Muscle of leg (tissue), 11 donors: Measurements from ENCODE around the gene NUP50. TPM values are rescaled to one million over a fixed set of nuclear protein-coding genes. Genes with fewer than 3 reads are reported as not detected.

Experiments
- DNase-seq: peaks from one replicate; pipeline ENCODE4 v3.0.0; 2013
- H3K27ac ChIP-seq: one replicate; pipeline ENCODE4 v1.5.1; 2013; ENCODE audit warnings: mild to moderate bottlenecking, low read length, control low read depth
- H3K27me3 ChIP-seq: one replicate; pipeline ENCODE4 v1.6.1; 2013; ENCODE audit warnings: low read length; ENCODE audit not compliant: control insufficient read depth, insufficient read depth
- H3K36me3 ChIP-seq: one replicate; pipeline ENCODE4 v1.6.1; 2013; ENCODE audit warnings: low read length; ENCODE audit not compliant: control insufficient read depth, insufficient read depth
- H3K4me1 ChIP-seq: one replicate; pipeline ENCODE4 v1.6.1; 2013; ENCODE audit warnings: low read length; ENCODE audit not compliant: control insufficient read depth, insufficient read depth
- H3K4me3 ChIP-seq: one replicate; pipeline ENCODE4 v1.5.1; 2013; ENCODE audit warnings: low read length, control low read depth
- H3K9me3 ChIP-seq: replicated peaks from 2 replicates; pipeline ENCODE4 v1.6.1; 2013; ENCODE audit warnings: low read depth, low read length; ENCODE audit not compliant: control insufficient read depth
- WGBS: methylation state at CpG from one replicate; pipeline ENCODE4 v1.1.5; 2013; ENCODE audit warnings: missing lambda C conversion rate; ENCODE audit not compliant: insufficient coverage; 5-methylcytosine and 5-hydroxymethylcytosine counted together
- polyA plus RNA-seq, 8 donors: library from polyadenylated mRNA; unstranded; fragments of 120-200 nt; gene quantifications; one replicate each; pipeline versions ENCODE4 v1.2.1 to v1.2.3, GENCODE V29; 2013; ENCODE audit warnings: inconsistent platforms in 1 of 8, low replicate concordance in 1 of 8; ENCODE audit not compliant: insufficient read length in 8 of 8, insufficient read depth in 1 of 8
- total RNA-seq: library from RNA; stranded (reverse); fragments of 120-200 nt; gene quantifications from one replicate; pipeline ENCODE4 v1.2.4, GENCODE V29; 2013

The NUP50 gene
- total and polyA plus RNA-seq, 9 donors, result 16.9 to 28.5 (median 21.2) TPM

DNA sequence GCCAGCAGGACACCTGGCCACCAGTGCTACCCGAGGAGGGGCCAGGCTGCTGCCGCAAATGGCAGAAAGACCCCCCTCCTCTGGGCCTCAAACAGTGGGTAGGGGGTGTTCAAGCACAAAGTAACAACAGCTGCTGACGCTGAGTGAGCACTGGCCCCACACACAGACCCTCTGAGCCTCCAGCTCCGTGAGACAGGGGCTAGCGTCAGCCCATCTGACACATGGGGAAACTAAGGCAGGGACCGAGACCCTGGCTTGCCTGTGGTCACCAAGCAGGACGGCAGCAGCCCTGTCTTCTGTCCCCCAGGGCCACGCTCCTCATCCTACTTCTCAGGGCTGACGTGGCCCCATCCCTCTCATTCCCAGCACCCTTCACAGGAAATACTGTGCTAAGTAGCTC is 36.5 kb downstream of the NUP50 start:
- no peak for DNase-seq
- H3K9me3 ChIP-seq, result no peaks in the 10 kb centered on the region
- H3K27me3 ChIP-seq, result no peaks in the 10 kb centered on the region
- H3K4me3 ChIP-seq, result no peak overlapping the region
- H3K4me1 ChIP-seq, result peaks cover 10% of the 10 kb centered on the region
- 88% methylated on average over 6 of the region's 9 CpGs for WGBS
- peaks cover 38% of the 10 kb centered on the region for H3K36me3 ChIP-seq
- H3K27ac ChIP-seq, result no peak overlapping the region

DNA sequence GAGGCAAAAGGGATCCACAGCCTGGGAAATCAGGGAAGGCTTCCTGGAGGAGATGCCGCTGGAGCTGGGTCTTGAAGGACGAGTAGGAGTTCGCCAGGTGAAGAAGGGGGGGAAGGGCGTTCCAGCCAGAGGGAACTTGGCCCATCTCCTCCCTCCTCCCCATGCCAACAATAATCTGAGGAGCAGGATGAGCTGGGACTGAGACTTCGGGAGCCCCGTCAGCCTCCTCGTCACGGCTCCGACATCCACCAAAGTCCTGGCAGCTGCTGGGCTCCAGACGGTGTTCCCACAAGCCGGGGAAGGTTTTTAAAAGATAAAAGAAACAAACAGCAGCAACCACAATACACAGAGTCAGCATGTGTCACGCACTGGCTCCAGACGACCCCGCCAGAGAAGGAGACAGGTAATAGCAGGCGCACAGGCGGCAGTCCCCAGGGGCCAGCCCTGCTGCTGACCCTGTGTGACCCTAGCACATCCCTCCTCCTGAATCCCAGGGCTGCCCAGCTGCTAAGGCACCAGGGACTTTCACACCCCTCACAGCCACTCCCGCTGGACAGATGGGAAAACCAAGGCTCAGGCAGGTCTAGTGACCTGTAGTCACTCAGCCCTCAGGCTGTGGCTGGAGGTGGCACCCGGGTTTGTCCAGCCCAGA is 37.3 kb downstream of the NUP50 start:
- 66% methylated on average over 7 of the region's 18 CpGs for WGBS

DNA sequence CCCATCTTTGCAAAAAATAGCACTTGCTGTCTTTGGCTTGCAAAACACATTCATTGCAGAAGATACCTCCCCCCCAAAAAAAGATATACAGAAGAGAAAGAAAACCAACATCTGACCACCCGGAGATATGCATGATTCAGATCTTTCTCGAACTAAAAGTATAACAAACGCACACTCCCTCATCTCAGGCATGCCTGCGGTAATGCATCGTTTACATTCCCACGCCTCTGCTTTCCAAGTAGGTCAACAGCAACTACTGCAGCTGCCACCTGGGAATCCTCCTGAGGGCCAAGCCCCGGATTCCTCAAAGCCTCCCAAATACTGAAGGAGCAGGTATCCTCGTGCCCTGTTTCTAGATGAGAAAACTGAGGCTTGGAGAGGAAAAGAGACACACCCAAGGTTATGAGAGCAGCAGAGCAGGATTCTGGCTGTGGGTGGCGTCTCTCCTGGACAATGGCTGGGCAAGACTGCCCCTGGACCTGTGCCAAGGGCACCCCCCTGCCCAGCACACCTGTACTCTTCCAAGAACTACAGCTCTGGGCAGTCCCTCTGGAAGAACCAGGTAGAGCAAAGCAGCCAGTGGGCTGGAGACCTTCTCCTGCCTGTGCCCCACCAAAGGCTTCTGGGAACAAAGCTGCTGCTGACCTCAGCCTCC is 38.1 kb downstream of the NUP50 start:
- Histone ChIP-seq H3K27ac (no peak overlapping the region), H3K4me3 (no peak overlapping the region), H3K9me3 (no peaks in the 10 kb centered on the region), H3K27me3 (no peaks in the 10 kb centered on the region), H3K4me1 (peaks cover 10% of the 10 kb centered on the region), H3K36me3 (peaks cover 29% of the 10 kb centered on the region)
- DNase-seq, result peak; percentile 43
- WGBS, result 50% methylated on average over 5 of the region's 9 CpGs

More for the DNA sequence above, 37.3 kb downstream of the NUP50 start:
- peaks cover 34% of the 10 kb centered on the region for H3K36me3 ChIP-seq
- H3K27ac ChIP-seq, result no peak overlapping the region
- no peaks in the 10 kb centered on the region for H3K9me3 ChIP-seq
- no peaks in the 10 kb centered on the region for H3K27me3 ChIP-seq
- H3K4me3 ChIP-seq, result no peak overlapping the region
- no peak for DNase-seq
- H3K4me1 ChIP-seq, result peaks cover 10% of the 10 kb centered on the region

DNA sequence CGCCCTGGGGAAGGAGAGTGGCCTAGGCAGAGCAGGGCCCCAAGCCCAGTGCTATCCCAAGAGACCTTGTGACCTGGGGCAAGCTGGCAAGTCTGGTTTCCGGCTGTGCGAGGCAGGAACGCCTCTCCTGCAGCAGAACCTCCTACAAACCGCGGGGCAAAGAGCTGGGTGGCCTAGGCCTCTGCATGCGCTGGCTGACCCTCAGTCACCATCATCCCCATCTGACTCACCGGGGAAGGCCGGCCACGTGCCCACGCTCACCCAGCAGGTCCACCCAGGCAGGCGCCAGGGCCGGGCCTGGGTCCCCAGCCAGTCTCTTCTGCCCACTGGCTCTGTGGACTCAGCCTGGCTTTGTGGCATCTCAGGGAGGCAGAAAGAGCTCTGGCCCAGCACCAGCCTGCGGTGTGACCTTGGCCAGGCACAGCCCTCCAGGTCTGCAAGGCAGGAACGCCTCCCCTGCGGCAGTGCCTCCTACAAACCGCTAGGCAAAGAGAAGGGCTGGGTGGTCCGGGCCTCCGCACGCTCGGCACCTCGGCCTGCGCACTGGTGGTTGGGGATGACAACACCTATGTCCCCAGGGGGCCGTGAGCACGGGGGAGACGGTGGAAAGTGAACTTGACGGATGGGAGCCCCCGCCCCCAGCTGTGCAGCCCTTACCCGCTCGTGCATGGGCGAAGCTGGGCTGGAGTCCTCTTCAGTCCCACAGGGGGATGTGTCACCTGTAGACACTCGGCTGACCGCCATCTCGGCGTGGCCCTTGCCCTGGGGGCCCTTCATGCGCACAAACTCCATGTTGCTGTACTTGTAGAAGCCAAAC is 38.8 kb downstream of the NUP50 start:
- DNase-seq, result no peak
- Histone ChIP-seq H3K4me1 (peaks cover 10% of the 10 kb centered on the region), H3K4me3 (no peak overlapping the region), H3K27ac (no peak overlapping the region), H3K9me3 (no peaks in the 10 kb centered on the region), H3K36me3 (peaks cover 25% of the 10 kb centered on the region), H3K27me3 (no peaks in the 10 kb centered on the region)
- WGBS, result 84% methylated on average over 33 of the region's 36 CpGs

DNA sequence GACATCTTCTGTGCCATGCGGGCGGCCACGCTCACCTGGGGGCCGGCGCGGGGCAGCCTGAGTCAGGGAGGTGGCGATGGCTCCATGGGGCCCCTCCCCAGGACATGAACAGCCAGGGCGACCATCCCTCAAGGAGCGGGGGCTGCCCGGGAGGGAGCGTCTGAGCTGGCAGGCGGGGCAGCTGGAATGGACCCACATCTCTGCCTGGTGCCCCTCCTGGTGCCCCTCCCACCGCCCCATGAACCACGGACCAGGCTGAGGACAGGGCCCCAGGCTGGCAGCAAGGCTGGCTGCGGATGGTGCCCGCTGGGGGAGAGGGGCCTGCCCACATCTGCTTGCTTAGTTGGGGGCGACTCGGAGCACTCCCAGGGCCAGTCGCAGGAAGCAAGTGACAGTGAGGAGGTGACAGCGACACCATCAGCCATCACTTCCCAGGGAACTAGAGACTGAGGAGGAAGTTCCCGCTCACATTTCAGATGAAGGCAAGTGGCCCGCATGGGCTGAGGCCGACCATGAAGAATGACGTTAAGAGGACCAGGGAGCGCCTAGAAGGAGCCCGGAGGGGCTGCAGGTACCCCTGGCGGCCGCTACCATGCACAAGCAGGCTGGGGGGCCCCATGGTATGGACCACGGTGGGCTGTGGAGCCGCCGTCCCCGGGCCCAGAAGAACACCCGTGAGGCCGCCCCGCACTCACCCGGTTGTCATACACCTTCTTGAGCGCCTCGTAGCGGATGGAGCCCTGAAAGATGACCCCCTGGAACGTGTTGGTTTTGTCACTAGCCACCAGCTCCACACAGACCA is 39.6 kb downstream of the NUP50 start:
- H3K4me1 ChIP-seq, result peaks cover 10% of the 10 kb centered on the region
- H3K9me3 ChIP-seq, result no peaks in the 10 kb centered on the region
- no peak overlapping the region for H3K4me3 ChIP-seq
- 88% methylated on average over 39 of the region's 40 CpGs for WGBS
- DNase-seq, result no peak
- H3K27me3 ChIP-seq, result no peaks in the 10 kb centered on the region
- H3K27ac ChIP-seq, result no peak overlapping the region
- peaks cover 21% of the 10 kb centered on the region for H3K36me3 ChIP-seq

DNA sequence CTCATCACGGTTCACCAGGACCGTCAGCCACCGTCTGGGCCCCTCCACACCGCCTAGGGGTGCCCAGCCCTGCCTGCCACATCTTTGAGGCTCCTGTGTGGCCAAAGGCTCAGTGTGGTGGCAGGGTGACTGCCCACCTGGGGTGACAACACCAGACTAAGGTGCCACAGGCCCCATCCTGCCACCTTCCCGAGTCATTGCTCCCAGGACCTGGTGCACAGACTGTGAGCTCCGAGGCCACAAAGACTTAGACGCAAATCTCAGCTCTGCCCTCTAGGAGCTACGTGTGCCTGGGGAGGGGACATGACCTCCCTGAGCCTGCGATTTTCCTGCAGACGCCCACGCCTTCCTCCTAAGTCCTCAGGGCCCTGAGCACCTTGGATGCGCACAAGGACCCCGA is 40.5 kb downstream of the NUP50 start:
- H3K36me3 ChIP-seq, result peaks cover 18% of the 10 kb centered on the region
- WGBS, result 68% methylated on average over 13 of the region's 13 CpGs

DNA sequence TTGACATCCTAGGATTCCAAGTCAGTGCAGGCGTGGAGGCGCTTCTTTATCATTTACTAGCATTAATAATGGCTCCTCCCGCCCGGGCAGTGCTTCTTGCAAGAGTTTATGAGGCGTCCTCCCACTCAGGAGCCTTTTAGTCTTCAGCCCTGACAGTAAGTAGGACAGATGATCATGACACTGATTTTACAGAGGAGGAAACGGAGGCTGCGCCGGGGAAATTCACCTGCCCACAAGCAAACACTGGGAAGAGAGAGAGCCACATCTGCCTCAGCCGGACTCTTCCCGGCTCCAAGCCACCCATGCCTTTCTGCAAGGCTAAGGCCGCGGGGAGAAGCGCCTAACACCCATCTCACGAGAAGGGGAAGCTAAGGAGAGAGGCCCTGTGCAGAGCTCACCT is 41.1 kb downstream of the NUP50 start:
- peaks cover 18% of the 10 kb centered on the region for H3K36me3 ChIP-seq
- no peak overlapping the region for H3K4me3 ChIP-seq
- H3K27me3 ChIP-seq, result no peaks in the 10 kb centered on the region
- H3K4me1 ChIP-seq, result peaks cover 16% of the 10 kb centered on the region
- WGBS, result 63% methylated on average over 7 of the region's 14 CpGs
- no peaks in the 10 kb centered on the region for H3K9me3 ChIP-seq
- H3K27ac ChIP-seq, result no peak overlapping the region
- no peak for DNase-seq

More for the DNA sequence above, 40.5 kb downstream of the NUP50 start:
- DNase-seq, result no peak
- Histone ChIP-seq H3K4me3 (no peak overlapping the region), H3K9me3 (no peaks in the 10 kb centered on the region), H3K27ac (no peak overlapping the region), H3K4me1 (peaks cover 10% of the 10 kb centered on the region), H3K27me3 (no peaks in the 10 kb centered on the region)

DNA sequence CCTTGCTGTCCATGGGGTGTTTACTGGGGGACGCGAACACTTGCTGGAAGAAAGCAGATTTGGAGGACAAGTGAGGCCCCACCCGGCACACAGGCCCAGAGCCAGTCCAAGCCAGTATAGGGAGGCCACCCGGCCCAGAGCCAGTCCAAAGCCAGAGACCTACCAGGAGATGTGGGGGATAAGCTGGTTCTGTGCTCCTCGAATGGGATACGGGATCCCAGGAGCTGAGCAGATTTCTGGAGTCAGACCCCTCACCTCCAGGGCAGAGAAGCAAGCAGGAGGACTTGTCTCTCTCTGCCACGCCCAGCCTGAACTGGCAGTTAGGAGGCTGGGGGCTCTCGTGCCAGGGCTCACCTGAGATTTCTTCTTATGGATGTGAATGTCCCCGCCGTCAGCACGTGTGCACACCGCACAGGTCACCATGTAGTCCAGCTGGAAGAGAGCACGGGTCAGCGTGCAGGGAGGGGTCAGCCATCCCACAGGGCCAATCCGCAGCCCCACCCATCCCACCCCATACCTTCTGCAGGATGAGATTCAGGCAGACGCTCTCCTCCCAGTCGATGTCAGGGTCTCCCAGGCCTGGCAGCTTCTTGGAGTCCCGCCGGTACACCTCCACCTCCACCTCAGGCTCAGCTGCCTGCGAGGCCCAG is 41.7 kb downstream of the NUP50 start:
- Histone ChIP-seq H3K27me3 (no peaks in the 10 kb centered on the region), H3K27ac (no peak overlapping the region), H3K36me3 (peaks cover 18% of the 10 kb centered on the region), H3K4me1 (peaks cover 22% of the 10 kb centered on the region), H3K4me3 (no peak overlapping the region), H3K9me3 (no peaks in the 10 kb centered on the region)
- 80% methylated on average over 14 of the region's 20 CpGs for WGBS
- no peak for DNase-seq

DNA sequence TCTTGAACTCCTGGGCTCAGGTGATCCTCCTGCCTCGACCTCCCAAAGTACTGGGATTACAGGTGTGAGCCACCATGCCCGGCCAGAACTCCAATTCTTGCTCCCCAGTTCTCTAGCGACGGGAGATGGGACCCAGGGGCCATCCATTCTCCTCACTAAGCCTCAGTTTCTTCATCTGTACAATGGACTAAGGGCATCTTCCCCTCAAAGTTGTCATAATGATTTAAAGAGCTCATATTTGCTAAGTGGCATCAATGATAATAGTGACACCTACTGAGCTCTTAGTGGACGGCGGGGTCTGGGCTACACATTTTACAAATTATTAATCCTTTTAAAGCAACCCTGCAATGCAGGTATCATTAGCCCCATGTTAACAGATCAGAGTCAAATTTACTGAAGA is 42.5 kb downstream of the NUP50 start:
- DNase-seq, result no peak
- peaks cover 24% of the 10 kb centered on the region for H3K4me1 ChIP-seq
- no peak overlapping the region for H3K27ac ChIP-seq
- no peaks in the 10 kb centered on the region for H3K27me3 ChIP-seq
- H3K4me3 ChIP-seq, result no peak overlapping the region
- peaks cover 14% of the 10 kb centered on the region for H3K36me3 ChIP-seq
- WGBS, result 94% methylated on average over 6 of the region's 6 CpGs
- H3K9me3 ChIP-seq, result no peaks in the 10 kb centered on the region
